GM18499 (cell line): ENCODE data around the gene SFRP2.

Source experiments
- ATAC-seq: cut with Tn5 transposase; IDR thresholded peaks from one replicate; pipeline ENCODE4 v1.9.1; 2021; ENCODE audit warnings: moderate number of reproducible peaks; ENCODE audit not compliant: insufficient read depth, unreplicated experiment

Gene SFRP2

GRCh38 chr4:153798901-153799693 lies 10.2 kb upstream of the SFRP2 start:
- ATAC-seq: no peak

GRCh38 chr4:153798420-153798819 lies 9.5 kb upstream of the SFRP2 start:
- ATAC-seq: no peak

DNA sequence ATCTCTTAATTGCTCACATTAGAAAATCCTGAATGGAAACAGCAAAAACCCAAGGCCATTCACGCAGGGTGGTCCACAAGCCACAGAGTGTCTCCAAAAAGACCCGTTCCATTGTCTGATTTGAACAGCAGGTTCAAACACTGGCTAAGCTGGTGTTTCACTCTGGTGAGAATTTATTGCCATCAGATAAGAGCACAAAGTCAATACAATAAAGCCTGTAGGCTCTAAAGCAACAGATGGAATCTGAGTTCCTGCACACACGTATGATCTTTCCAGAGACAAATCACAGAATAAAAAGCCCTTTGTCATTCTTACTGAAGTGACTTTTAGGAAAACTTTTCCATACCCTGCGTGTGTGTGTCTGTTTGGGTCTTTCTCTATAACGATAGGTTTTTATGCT lies 5.1 kb upstream of the SFRP2 start:
- ATAC-seq: no peak

DNA sequence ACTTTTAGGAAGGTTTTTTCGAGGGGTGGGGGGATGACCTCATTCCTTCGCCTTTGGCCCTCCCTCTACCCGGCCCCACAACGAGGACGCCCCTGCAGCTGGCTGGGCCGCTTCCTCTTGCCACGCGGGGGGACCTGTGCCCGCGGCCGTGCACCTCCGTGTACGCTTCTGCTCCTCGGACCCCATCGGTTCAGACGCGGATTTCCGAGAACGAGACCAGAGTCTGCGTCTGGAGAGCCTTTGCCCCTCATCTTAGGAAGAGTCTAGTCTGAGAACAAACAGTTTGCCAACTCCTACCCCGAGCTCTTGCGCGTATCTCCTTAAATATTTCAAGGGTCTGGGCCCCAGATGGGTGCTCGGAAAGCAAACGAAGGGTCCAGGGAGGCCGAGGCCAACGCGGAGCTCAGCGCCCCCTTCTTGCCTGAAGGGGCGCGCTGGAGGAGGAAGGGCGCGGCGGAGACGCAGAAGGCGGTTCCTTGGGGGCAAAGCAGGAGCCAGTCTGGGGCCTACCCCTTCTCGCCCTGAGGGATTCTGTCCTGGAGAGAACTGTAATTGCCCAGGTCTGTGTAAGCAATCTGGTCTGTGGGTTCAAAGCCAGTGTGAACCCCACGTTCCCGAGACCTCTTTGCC lies 3.9 kb upstream of the SFRP2 start:
- no peak for ATAC-seq

GRCh38 chr4:153791746-153792617 lies 3.1 kb upstream of the SFRP2 start:
- ATAC-seq: no peak

GRCh38 chr4:153790962-153791551 lies 2.2 kb upstream of the SFRP2 start:
- no peak for ATAC-seq

DNA sequence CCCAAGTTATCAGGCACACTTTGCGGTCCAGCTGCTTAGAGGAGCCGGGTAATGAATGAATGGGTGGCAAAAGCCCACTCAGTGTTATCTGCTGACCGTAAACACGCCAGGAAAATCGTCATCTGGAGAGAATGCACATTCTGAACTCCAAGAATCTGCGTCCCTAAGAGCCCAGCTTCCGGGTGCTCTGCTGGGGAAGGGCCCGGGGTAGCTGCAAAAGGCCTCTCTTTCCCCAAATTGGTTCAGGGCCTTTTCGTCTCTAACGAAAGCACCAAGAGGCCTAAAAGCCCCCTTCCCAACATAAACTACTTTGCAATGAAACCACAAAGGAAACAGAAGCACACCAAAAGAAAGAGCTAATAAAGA lies 1.6 kb upstream of the SFRP2 start:
- no peak for ATAC-seq

- no peak for ATAC-seq
These were observed 1.0 kb upstream of the SFRP2 start for GRCh38 chr4:153789741-153790499.

GRCh38 chr4:153788051-153788412 lies 851 bp downstream of the SFRP2 start:
- no peak for ATAC-seq

DNA sequence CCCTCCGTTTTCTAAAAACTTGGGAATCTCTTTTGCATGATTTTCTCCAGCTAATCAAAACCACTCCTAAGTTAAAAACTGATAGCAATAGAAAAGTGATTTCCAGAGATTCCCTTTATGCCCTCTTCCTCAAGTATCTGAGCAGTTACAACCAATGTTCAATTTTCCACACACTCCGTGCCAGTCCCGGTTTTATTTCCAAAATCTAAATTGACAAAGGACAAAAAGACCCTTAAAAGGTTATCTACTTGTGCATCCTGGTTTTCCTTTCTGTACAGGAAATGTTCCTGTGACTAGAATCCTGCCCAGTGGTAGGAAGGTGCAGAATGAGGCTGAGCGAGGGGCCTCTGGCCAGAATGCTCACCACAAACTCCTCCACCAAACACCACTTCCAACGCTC lies 1.3 kb downstream of the SFRP2 start:
- no peak for ATAC-seq

DNA sequence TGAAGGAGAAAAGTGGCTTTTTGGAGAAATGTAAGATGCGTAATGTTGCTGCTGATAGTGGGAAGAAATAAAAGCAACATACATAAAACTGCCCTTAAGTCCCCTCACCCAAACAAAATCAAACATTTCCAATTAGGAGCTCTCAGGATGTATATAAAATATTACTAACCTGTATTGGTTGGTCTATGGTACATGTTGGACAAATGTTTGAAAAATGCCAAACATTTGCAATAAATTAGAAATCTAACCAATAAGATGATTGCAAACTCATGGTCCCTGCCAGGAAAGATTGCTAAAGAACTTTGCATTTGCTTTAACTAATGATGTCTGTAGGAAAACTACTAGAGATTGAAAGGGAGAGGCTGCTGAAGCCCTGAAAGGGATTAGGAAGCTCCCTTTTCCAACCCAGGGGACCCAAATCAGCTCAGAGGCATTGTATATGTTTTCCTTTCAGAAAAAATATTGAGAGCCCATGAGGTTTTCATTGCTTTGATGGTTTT lies 1.8 kb downstream of the SFRP2 start:
- ATAC-seq: no peak

DNA sequence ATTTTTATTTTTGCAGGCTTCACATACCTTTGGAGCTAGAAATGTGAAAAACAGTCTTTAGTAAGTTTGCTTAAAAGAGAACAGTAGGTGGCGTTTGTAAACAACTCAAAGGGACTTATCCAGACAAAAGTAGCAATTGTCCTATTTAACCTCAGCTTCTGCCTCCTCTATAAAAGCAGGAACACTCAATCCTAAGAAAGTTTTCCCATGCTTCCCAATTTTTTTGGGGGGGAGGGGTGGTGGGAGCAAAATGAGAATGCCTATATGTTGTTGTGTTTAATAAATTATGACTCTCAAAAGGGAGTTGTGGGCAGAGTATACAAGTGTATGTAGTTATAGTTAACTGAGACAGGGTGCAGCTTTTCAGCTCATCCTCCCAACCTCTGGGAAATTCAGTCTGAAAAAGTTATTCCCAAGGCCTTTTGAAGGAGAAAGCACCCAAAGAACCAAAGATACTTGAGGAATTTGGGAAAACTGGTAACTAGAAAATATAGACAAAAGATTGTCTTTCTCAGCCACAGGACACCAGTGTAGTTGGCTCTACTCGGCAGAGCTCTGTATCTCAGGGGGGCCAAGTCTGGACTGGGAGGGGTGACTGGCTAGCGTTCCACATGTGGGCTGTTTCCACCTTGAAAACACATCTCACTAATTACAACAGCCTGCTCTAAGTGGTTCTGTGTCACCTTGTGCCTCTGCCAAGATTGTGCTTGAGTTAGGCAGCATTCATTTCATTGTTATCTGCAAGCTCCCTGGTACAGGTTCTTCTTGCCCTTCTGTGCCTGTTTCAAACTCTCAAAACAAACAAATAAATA lies 2.8 kb downstream of the SFRP2 start:
- ATAC-seq: no peak

GRCh38 chr4:153784166-153784699 lies 4.7 kb downstream of the SFRP2 start:
- no peak for ATAC-seq

- no peak for ATAC-seq
These were observed 6.3 kb downstream of the SFRP2 start for GRCh38 chr4:153782581-153782980.

DNA sequence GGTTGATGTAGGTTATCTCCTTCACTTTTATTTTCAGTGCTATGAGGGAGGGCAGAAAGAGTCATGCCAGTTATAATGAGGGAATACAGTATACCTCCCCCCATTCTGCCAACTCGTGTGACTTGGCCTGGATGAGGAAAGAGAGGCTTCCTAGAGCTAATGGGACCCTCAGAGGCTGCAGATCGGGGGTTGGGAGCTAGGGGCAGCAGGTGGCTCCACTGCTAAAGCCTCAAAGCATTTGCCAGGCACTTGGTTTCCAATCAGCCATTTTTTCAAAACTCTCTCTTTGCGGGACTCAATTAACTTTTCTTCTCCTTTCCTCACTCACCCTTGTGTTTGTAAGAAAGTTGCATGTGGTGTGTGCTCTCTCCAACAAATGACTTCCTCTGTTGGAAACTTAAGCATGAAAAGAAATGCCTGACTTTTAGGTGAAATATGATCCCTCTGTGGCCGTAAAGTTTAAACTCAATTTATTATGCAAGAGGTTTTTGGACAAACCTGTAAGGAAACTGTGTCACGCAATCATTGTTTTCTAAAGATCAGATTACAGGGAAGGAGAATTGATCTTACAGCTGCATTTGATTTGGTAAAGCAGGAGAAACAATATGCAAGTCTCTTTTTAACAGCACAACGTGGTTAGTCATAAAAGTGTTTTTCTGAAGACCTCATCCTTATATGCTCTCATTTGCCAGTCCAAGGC lies 7.0 kb downstream of the SFRP2 start:
- no peak for ATAC-seq

GRCh38 chr4:153781280-153781679 lies 7.6 kb downstream of the SFRP2 start:
- ATAC-seq: no peak

- no peak for ATAC-seq
These were observed 8.0 kb downstream of the SFRP2 start for GRCh38 chr4:153780876-153781275.

GRCh38 chr4:153780221-153780620 lies 8.7 kb downstream of the SFRP2 start:
- no peak for ATAC-seq
